ENCODE results near the gene OR2T6. TPM values are rescaled to one million over a fixed set of nuclear protein-coding genes. Genes with fewer than 3 reads are reported as not detected.

The OR2T6 gene
- total RNA-seq, 1 donor from 2014 or later: not detected

Other genes starting within 250 kb of the OR2T6 start
- not detected in 2 replicates for gene OR2M5, start 230.6 kb upstream of the OR2T6 start, total RNA-seq
- gene OR2M2, start 200.9 kb upstream of the OR2T6 start, total RNA-seq: not detected in 2 replicates
- not detected in 2 replicates for gene OR2M3, start 178.5 kb upstream of the OR2T6 start, total RNA-seq
- not detected in 2 replicates for gene OR2M4, start 144.3 kb upstream of the OR2T6 start, total RNA-seq
- not detected in 2 replicates for gene OR2T33, start 97.8 kb upstream of the OR2T6 start, total RNA-seq
- not detected in 2 replicates for gene OR2T12, start 72.3 kb upstream of the OR2T6 start, total RNA-seq
- not detected in 2 replicates for gene OR2M7, start 51.2 kb upstream of the OR2T6 start, total RNA-seq
- gene OR14C36, start 27.0 kb upstream of the OR2T6 start, total RNA-seq: not detected in 2 replicates
- gene OR2T4, start 14.1 kb upstream of the OR2T6 start, total RNA-seq: not detected in 2 replicates
- not detected in 2 replicates for gene OR2T1, start 27.3 kb downstream of the OR2T6 start, total RNA-seq
- gene OR2T2, start 69.9 kb downstream of the OR2T6 start, total RNA-seq: not detected in 2 replicates
- not detected in 2 replicates for gene OR2T3, start 97.6 kb downstream of the OR2T6 start, total RNA-seq
- gene OR2T5, start 112.8 kb downstream of the OR2T6 start, total RNA-seq: not detected in 2 replicates
- gene OR2G6, start 132.3 kb downstream of the OR2T6 start, total RNA-seq: not detected in 2 replicates
- not detected in 2 replicates for gene OR2T29, start 187.0 kb downstream of the OR2T6 start, total RNA-seq
- gene OR2T34, start 199.0 kb downstream of the OR2T6 start, total RNA-seq: not detected in 2 replicates
- gene OR2T10, start 222.0 kb downstream of the OR2T6 start, total RNA-seq: not detected in 2 replicates